ENCODE results near the gene SPACA5.
"Not testable (repeated sequence)": the region's sequence is repeated elsewhere in the genome, so short reads cannot be mapped to it uniquely, and the experiment has no call there.

Gene SPACA5

GRCh38 chrX:48006688-48007087 lies at the start of gene SPACA5:
TSS of gene SPACA5 (plus strand) at chrX:48006988. CDS start at chrX:48007803, 815 bp downstream.
- not testable (repeated sequence) for DNase-seq

DNA sequence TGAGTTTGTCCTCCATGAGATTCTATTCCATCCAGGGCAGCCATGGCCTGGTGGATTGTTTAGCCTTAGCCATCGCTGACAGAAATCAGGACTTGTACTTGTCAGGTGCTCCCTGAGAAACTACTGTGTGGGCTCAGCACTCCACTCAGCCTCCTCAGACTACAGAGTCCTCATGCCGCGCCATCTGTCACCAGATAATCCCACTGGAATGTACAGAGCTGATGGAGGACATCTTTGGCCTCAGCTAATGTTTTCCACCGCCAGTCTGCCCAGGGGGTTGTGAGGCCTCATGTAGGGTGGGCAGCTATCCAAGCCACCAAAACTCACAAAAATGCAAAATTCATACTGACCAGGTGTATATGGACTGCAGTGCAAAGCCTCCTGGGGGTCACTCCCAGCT lies 48.6 kb upstream of the SPACA5 start:
- not testable (repeated sequence) for DNase-seq

DNA sequence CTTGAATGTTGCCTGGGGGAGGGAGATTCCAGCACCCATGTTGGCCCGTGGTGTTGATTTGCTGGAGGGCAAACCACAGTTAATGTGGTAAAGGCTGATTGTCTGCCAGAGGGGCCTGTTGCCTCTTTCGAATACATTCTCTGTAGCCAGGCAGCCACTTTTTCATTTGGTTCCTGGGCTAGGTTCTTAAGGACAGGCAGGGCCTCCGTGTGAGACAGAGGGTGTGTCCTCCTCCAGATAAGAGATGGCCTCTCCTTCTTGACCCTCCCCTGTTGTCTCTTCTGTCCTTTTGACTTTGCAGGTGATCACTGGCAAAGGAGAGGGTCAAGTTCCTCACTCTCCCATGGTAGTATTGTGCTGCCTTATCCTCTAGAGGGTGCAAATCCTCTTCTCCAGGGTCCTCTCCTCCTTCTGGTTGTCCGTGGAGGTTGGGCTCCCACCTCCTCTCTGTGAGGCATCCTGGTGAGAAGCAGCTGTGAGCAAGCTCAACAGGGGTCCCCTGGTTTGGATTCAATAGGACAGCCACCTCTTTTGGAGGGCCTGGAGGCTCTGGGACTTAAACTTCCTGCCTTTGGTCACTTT lies 47.9 kb upstream of the SPACA5 start:
- no peak for DNase-seq

GRCh38 chrX:47960406-47960805 lies 46.4 kb upstream of the SPACA5 start:
- no peak for DNase-seq

DNA sequence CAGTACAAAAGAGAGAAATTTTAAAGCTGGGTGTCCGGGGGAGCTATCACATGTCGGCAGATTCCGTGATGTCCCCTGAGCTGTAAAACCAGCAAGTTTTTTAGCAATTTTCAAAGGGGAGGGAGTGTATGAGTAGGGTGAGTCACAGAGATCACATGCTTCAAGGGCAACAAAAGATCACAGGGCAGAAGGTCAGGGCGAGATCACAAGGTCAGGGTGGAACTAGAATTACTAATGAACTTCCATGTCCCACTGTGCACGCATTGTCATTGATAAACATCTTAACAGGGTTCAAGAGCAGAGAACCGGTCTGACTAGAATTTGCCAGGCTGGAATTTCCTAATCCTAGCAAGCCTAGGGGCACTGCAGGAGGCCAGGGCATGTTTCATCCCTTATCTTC lies 45.0 kb upstream of the SPACA5 start:
- not testable (repeated sequence) for DNase-seq

DNA sequence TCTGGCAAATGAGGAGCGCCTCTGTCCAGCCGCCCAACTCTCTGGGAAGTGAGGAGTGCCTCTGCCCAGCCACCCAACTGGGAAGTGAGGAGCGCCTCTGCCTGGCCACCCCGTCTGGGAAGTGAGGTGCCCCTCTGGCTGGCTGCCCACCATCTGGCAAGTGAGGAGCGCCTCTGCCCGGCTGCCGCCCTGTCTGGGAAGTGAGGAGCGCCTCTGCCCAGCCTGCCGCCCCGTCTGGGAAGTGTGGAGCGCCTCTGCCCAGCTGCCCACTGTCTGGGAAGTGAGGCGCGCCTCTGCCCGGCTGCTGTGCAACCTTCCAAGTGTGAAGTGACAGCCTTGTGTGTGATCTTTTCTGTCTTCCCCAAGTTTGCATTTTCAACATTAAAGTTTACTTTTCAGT lies 41.3 kb upstream of the SPACA5 start:
- DNase-seq = not testable (repeated sequence)

DNA sequence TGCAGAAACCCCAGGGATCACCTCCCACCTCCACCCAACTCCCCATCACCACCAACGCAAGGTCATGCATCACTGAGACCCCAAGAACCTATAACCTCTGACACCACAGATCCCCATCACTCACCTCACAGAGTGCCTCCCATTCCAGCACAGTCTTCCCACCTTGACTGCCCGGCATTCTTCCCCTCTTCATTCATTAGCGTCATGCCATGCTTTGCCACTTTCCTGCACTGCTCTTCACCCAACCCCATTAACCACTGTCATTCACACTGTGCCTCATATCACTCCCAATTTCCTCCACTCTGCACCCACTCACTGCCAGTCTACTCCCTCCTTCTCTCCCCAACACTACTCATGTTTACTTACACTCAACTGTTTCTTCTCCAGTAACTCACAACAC lies 33.6 kb upstream of the SPACA5 start:
- no peak for DNase-seq

- DNase-seq = no peak
Observed at GRCh38 chrX:47976254-47977151, 30.3 kb upstream of the SPACA5 start.

DNA sequence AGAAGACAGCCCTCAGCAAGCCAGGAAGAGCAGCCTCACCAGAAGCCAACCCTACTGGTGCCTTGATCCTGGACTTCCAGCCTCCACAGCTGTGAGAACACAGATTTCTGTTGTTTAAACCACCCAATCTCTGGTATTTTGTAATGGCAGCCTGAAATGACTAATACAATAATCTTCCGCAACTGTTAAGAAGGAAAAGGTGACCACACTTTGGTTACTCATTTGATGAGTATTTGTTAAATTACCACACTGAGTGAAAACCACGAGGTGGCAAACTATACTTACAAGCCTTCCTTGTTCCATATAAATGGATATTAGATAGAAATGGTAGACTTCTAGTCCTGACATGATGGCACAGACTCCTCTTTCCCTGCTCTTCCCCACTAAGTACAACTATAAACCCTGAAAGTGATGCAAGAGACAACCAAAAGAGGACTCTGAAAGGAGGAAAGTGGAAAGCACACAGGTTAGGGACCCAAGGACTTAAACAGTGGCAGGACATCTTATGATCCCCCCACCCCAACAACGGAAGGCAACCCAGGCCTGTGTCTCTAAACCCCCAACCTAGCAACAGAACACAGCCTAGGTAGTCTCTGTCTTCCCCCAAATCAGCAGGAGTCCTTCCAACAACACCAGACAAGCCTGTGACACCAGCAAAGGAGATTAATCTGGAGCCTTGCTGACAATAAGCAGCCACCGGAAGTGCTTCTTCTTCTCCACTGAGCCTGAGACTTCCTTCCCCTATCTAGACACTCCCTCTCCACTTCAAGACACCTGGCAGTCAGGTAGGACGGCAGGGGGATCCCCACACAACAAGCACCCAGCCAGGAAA lies 15.3 kb upstream of the SPACA5 start:
- DNase-seq = no peak

- DNase-seq = no peak
Observed at GRCh38 chrX:47992095-47992380, 14.8 kb upstream of the SPACA5 start.

DNA sequence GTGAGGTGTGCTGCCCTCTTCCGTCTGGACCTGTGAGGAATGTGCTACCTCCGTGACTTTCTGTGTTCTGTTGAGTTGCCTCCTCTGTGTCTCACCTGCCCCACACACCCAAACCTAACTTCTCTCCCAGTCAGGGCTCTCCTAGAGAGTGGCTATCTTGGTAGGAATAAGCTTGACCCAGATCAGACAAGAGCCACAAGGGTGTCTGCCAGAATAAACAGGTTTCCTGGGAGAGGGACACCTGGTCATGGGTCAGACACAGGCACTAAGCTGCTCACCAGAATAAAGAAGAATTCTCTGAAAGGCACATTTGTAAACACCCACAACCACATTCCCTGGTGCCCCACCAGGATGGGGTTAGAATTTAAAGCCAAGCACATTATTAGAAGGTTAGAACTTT lies 14.1 kb upstream of the SPACA5 start:
- no peak for DNase-seq

GRCh38 chrX:48001260-48001659 lies 5.5 kb upstream of the SPACA5 start:
- no peak for DNase-seq

GRCh38 chrX:48002319-48002718 lies 4.5 kb upstream of the SPACA5 start:
- DNase-seq = no peak

DNA sequence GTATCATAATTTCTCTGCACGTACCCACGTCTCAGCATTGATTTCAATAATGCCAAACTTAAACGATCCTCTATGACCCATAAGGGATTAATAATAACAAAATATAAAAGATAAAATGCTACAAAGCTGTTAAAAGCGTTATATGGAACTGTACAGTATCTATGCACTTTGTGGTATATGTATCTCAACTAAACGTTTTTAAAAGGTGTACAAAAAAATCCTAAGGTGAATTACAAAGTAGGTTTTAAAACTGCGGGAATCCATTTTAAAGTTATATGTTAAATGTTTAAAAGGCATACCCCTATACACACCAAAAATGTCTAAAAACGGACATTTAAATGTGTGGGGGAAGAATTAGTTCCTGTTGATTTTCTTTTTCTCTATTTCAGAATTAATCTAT lies 3.9 kb upstream of the SPACA5 start:
- DNase-seq = no peak

GRCh38 chrX:48003367-48003757 lies 3.4 kb upstream of the SPACA5 start:
- DNase-seq = no peak

GRCh38 chrX:48003758-48004457 lies 2.9 kb upstream of the SPACA5 start, which contains the start of gene ZNF182:
TSS of gene ZNF182 (minus strand) at chrX:48003989. CDS start at chrX:48002609, 1,380 bp downstream.
- peak; percentile 52 for DNase-seq

DNA sequence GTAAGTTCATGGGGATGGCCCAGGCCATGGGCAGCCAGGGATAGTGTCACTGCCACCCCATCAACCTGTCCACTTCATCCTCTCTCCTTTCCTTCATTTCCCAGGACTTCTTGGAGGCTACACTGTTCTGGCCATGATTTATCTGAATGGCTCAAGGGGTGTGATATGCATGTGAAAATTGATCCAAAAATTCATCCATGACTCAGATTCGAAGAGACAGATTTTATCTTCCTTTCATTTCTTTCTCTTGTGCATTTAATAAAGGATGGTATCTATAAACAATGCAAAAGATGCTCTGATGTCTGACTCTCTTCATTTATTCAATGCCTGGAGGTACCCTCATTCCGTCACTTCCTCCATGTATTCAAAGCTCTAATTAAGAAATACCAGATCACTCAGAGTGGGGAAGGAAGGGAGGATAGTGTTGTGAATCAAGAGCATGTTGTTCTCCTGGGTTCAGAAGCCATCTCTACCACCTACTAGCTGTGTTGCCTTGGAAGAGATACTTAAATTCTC lies 2.7 kb downstream of the SPACA5 start:
- not testable (repeated sequence) for DNase-seq

DNA sequence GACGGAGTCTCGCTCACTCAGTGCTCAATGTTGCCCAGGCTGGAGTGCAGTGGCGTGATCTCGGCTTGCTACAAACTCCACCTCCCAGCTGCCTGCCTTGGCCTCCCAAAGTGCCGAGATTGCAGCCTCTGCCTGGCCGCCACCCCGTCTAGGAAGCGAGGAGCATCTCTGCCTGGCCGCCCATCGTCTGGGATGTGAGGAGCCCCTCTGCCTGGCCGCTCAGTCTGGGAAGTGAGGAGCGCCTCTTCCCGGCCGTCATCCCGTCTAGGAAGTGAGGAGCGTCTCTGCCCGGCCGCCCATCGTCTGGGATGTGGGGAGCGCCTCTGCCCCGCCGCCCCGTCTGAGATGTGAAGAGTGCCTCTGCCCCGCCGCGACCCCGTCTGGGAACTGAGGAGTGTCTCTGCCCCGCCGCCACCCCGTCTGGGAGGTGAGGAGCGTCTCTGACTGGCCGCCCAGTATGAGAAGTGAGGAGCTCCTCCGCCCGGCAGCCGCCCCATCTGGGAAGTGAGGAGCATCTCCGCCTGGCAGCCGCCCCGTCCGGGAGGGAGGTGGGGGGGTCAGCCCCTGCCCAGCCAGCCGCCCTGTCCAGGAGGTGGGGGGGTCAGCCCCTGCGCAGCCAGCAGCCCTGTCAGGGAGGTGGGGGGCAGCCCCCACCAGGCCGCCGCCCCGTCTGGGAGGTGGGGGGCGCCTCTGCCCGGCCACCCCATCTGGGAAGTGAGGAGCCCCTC lies 10.0 kb downstream of the SPACA5 start:
- DNase-seq = not testable (repeated sequence)

- not testable (repeated sequence) for DNase-seq
Observed at GRCh38 chrX:48019892-48020291, 13.1 kb downstream of the SPACA5 start.

DNA sequence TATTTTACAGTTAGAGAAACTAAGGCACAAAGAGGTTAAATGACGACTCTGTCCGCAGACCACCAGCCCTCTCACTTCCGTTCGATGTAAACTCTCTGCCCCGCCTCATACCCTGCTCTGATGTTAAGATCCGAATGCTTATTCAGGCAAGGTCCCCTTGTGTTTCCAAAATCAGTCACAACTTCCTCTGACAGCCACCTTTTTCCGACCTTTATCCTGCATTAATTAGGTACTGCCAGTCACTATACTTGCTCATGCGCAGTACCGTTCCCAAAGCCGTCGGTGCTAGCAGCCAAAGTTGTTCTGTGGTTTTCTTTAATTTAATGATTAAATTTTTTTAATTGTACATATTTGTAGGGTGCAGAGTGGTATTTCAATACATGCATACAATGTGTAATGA lies 13.7 kb downstream of the SPACA5 start:
- not testable (repeated sequence) for DNase-seq

GRCh38 chrX:48021026-48021900 lies 14.5 kb downstream of the SPACA5 start:
- peak; percentile 50 for DNase-seq
